Activated CD8-positive, alpha-beta memory T cell treated with anti-CD3 and anti-CD28 coated beads, Interleukin-2, amount 50 U/mL, for 24 hours (primary cell): ENCODE results near the gene CPEB3.

Experiments used
- DNase-seq: peaks from one replicate; pipeline ENCODE4 v3.0.0-alpha.2; 2020; ENCODE audit errors: extremely low read depth

CPEB3 gene

GRCh38 chr10:92102601-92103213 lies 188.2 kb downstream of the CPEB3 start:
- no peak for DNase-seq

GRCh38 chr10:92094960-92095359 lies 195.9 kb downstream of the CPEB3 start:
- no peak for DNase-seq

GRCh38 chr10:92091965-92092364 lies 198.9 kb downstream of the CPEB3 start:
- no peak for DNase-seq

DNA sequence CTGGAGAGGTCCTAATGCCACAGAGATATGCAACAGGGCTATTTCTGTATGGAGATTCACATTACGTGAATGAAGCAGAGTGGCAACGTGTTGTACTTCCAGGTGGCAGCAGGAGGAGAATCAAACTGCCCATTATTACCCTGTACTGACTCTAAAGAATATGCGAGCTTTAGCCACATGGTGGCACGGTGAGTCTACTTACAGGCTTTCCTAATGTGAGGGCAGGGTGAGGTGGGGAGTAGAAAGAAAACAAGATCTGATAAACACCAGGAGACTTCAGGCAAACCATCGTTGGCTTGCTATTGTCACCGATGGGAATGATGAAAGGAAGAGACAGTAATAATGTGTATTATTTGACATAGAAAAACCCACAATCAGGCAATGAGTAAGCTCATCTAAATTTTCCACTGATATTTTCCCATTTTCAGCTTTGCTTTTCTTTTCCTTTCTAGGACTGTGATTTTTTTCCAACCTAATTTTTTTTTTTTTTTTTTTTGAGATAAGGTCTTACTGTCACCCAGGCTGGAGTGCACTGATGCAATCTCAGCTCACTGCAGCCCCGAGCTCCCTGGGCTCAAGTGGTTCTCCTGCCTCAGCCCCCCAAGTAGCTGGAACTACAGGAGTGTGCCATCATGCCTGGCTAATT lies 203.0 kb downstream of the CPEB3 start:
- peak; percentile 7 for DNase-seq

DNA sequence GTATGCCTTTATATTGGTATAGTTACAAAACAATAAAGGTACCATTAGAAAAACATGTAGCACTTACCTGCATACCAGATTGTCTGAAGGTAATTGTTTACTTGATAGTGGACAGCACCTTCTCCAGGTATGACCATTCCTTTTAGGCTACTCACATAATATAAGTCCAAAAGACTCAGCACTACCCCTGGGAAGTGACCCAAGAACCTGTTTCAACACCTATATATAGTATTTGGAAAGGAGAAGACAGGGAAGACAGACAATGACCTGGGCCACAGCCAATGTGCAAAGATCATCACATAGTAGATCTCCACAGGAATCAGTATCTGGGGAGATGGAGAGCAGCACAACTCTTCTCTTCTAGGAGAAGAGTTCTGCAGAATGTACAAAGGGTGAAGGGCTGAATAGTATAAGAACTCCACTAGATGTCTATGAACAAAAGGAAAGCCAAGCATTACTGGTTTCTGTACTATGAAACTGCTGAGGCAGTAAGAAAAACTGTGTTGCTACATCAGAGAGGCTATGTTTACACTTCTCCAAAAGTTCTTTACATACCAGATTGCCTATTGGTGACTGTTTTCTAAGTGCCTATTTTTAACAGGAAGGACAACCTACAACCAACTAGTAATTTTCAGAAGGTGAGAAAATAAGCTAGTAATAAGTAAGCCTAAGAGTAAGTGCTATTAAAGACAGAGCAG lies 208.1 kb downstream of the CPEB3 start:
- DNase-seq = no peak

- DNase-seq = no peak
These were observed 209.2 kb downstream of the CPEB3 start for GRCh38 chr10:92081641-92082040.

DNA sequence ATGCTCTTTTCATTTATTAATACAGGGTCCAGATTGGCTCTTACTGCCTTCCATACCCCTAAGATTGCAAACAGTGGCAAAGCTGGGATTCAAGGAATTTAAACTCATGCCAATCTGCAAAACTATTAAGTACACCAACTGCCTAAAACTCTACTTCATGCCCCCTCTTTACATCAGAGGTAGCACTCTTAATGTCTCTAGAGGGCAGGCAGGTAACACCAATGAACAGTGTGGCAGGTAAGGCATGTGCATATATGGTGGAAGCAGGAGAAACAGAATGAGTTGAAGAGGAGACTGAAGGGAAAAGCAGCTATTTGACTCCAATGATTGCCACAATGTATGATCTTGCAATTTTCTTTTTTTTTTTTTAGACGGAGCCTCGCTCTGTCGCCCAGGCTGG lies 210.6 kb downstream of the CPEB3 start:
- no peak for DNase-seq

GRCh38 chr10:92079003-92079402 lies 211.9 kb downstream of the CPEB3 start:
- no peak for DNase-seq

DNA sequence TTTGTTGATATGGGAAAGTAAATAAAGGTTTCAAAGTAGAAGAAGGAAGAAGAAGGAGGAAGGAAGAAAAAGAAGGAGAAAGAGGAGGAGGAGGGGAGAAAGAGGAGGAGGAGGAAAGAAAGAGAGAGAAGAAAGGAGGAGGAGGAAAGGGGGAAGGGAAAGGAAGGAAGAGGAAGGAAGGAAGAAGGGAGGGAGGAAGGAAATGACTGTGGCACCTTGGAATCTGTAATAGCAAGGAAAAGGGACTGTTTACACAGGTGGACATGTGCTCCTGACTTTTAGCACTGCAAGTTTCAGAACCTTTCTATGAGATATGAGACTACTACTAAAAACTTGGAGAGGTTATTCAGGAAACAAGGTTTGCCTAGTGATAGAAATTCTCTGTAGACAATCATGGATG lies 214.2 kb downstream of the CPEB3 start:
- no peak for DNase-seq

DNA sequence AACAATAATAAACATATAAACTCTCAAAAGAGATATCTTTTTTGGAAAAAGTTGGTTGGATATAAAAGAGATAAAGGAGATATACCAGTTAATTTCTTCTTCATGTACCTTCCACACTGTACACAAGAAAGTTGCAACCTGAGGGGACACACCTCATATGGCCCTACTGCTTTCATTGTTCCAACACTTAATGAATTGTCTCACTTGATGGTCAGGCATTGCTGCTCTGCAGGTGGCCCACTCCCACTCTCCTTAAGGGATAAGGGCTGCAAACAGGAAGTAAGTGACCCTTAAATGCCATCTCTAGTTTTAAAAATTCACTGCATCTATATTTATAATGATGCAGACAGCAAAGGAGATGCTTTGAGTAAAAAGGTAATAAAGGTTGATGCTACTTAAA lies 215.0 kb downstream of the CPEB3 start:
- DNase-seq = no peak

GRCh38 chr10:92074126-92074887 lies 216.6 kb downstream of the CPEB3 start:
- DNase-seq = no peak

DNA sequence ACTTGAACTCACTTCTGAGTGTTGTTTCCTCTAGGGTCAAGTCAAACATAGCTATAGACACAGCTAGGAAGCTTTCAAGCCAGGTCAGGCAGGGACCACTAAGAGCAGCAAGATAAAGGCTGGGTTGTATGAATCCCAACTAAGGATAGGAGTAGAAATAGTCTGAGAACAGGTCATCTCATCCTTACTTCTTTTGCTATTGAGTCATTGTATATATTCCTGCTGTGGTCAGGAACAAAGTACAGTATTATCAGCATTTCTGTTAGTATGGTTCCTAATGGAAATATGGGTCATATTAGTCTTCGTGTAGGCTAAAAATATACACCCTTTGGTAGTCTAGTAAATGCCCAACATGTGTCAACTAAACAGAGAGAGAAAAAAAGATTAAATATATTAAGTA lies 222.0 kb downstream of the CPEB3 start:
- DNase-seq = no peak

DNA sequence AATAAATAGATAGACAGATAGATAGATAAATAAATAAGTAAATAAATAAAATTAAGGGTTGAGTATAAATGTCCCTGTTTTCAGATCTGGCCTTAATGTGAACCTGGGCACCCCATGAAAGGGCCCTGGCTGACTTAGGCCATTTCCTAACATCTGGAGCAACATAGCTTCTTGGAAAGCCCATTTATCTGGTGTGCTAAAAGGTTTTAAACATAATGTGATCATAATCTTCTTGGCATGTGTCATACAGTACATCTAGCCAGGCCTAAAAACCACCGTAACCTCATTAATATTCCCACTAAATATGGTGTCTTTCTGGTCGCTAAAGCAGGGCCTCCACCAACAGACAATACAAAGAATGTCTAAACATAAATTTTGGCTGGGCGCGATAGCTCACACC lies 224.5 kb downstream of the CPEB3 start:
- DNase-seq = no peak

- DNase-seq = no peak
These were observed 226.4 kb downstream of the CPEB3 start for GRCh38 chr10:92064506-92064905.

DNA sequence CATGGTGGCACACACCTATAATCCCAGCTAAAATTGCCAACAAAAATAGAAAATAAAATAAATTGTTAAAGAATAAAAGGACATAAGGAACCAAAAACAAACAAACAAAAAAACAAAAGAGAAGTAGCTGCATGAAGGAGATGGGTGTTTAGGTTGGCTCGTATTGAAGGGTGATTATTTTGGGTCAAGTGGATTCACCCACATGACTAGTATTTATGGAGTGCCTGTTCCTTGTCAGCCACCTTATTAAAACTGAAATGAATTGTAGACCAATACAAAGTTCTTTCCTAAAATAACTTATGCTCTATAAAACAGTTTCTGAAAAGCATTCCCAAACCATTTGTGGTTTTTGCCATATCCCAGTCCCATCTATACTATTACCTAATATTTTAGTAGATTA lies 228.6 kb downstream of the CPEB3 start:
- no peak for DNase-seq

DNA sequence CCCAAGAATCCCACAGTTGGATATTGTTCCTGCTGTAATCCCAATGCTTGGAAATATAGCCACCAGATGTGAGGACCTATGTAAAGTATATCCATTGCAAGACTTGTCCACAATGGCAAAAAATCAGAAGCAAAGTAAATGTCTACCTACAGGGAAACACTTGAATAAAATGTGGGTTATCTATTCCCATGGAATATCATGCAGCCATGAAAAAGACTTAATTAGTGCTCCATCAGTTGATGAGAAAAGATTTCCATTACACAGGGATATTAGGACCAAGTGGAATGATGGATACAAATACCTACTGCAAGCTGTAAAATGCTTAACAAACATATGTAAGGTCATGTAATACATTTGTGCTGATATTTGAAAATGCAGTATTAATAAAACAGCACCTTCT lies 236.1 kb downstream of the CPEB3 start:
- DNase-seq = no peak

- DNase-seq = no peak
These were observed 238.1 kb downstream of the CPEB3 start for GRCh38 chr10:92052741-92053140.

GRCh38 chr10:92052088-92052487 lies 238.8 kb downstream of the CPEB3 start:
- no peak for DNase-seq

DNA sequence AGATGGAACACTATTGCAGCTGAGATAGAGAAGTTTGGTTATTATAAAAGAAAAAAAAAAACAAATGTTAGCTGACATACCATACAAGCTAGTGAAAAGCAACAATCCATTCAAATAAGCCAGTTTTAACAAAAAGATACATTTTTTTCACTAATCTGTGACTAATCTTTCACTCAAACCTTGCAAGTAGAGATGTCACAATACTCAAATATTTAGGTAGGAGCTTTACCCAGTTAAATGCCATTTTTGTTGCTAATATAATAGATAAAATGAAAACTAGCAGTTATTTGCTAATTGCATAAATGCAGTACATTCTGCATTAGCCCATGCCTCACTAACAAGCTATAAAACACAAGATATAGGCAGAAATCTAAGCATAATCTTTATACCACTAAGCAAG lies 243.7 kb downstream of the CPEB3 start:
- no peak for DNase-seq

DNA sequence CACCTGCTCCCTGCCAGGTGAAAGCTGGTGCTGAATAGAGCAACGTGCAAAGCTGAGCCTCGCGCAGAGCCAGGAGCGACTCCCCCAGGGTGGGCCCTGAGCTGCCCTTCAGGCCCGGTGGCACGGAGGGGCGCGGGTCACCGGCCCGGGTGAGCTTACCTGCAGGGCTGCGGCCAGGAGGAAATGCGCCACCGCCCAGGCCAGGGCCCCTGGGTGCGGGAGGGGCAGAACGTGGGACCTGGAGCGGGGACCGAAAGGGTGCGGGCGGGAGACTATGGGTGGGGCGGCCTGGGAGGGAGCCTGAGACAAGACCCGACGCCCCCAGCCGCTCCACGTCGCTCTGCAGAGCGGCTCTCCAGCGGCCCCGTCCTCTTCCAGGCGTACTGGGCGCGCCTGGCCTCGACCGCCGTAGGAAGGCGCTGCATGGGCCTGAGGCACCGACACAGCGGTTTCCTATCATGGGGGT lies 245.2 kb downstream of the CPEB3 start:
- no peak for DNase-seq

- no peak for DNase-seq
These were observed 248.3 kb downstream of the CPEB3 start for GRCh38 chr10:92042541-92042940.

- no peak for DNase-seq
These were observed 251.9 kb downstream of the CPEB3 start for GRCh38 chr10:92038949-92039348.
